Fibroblast of skin of left quadriceps (primary cell): ENCODE results near the gene CCDC51.

Experiments used
- DNase-seq, 2 experiments: peaks; one replicate each; pipeline ENCODE4 v3.0.0-alpha.2; 2013; ENCODE audit warnings: low read depth in 2 of 2

CCDC51 gene

GRCh38 chr3:48433472-48434118 is 6.3 kb downstream of the CCDC51 start:
- no peak for DNase-seq

- DNase-seq, result no peak
These were observed 7.2 kb downstream of the CCDC51 start for GRCh38 chr3:48432411-48433371.

DNA sequence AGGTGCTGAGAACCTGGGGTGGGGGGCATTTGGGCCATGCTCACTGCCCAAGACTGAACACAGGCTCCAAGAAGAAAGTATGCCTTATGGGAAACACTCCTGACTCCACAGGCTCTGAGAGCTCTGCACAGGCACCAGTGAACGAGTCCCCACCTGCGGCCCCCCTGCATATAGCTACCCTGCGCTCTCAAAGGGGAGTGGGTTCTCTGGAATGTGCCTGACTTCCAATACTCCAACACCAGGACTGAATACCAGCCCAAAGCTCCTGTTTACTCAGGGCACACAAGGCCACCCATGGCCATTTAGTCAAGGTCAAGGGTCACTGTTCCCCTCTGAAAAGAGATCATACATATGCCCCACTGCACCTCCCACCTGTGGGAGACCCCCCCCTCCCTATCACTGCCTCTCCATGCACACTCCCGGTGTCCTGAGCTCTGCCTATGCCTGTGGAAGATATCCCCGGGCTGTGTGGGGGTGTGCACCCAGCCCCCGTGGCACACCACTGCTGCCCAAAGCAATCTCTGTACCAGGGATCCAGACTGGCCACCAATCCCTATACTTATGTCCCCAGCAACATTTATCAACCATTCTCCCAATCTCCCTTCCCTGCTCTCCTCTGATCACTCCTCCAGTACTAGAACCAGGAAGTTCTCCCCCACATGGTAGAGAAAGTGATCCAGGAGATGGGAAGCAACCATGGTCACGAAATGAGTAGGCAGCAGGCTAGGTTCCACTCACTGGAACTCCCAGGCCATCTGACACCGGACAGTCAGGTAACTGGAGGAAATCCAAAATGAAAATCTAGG is 8.5 kb downstream of the CCDC51 start:
- no peak for DNase-seq

DNA sequence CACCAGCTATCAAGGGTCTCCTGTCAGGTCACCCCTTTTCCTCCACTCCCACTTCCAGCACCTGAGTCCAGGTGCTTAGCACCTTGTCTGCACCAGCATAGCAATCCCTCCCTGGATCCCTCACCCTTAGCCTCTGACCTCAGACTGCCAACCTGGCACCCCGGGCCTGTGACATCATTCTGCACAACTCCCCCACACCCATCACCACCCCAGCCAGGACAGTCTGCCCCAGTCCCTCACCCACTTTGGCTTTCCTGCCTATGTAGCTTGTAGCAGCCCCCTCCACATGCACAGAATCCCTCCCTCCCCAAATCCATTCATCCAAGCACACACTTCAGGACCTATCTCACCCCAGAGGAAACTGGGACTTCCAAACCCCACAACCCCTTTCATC is 9.2 kb downstream of the CCDC51 start:
- DNase-seq, result no peak

GRCh38 chr3:48429960-48430707 is 9.8 kb downstream of the CCDC51 start, which contains the start of gene PLXNB1:
PLXNB1 (minus strand) TSS chr3:48430086; CDS start chr3:48424611, 5,475 bp downstream.
- peak; percentile 31 for DNase-seq

DNA sequence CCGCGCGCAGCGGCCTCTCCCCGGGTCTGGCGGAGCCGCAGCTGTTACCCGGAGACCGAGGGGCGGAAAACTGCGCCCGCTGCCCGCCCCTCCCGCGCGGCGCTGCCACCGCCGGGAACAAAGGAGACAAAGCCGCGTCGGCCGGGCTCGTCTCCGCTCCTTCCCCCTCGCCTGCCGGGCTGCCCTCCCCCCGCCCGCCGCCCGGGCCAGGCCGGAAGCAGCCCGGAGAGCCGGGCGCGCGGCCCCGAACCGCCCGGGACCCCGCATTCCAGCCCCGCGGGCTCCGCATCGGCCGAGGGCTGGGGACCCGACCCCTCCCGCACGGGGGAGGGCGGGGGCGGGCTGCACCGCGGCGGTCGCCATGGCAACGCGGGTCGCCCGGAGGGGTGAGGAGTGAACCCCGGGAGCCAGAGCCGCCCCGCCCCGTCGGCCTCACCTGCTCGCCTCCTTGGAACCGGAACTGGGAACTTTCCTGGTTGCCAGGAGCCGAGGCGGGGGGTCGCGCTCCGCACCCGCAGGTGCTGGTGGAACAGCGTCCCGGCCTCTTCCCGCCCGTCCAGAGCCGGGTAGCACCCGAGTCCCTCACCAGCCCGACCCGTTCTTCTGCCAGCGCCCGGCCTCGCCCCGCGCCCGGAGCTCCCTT is 10.5 kb downstream of the CCDC51 start:
- DNase-seq, result no peak

DNA sequence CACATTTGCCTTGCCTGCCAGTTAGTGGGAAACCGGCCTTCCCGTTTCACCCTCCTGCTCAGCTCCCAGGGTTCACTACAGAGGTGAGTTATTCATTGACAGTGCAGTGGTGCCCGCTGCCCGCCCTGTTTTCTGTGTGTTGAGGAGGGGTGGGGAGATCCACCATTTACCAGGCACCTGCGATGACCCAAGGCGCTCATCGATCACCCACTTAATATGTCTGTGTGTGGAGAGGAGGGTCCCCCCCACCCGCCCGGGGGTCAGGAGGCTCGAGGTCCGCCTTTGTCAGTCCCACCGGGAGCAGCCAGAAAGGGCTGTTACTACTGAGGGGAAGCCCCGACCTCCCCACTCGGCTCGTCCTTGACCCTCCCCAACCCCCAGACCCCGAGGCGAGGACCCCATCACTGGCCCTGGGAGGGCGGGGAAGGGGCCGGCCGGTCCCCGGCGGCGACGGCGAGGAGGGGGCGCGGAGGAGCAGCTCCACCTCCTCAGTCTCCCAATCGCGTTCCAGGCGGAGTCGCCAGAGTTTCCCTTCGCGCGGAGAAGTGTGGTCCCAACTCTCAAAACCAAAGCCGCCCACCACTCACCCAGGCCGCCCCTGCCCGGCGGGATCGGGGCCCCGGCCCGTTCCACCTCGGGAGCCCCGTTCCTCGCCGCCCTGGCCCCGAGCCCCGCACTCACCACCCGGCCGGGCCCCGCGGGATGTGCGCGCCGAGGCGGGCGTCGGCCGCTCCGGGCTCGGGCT is 11.2 kb downstream of the CCDC51 start:
- no peak for DNase-seq

DNA sequence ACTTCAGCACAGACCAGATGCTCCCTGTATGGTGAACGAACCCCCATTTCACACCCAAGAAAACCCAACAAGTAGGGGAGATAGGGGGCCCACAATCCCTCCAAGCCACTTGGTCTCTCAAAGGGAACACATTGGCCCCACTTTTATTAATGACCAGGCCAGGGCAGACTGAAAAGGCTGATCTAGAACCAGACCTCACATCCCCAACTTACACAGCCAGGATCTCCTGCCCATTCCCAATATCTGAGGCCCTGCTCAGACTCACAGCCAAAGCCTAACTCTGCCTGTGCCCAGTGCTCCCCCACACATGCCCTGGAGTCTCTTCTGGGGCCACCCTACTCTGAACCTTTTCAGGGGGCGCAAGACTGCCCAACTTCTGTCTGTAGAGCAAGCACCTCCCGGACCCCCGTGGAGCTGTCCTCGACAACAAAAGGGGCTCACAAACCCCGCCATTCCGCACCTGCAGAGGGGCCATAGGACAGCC is 11.8 kb downstream of the CCDC51 start:
- no peak for DNase-seq

- DNase-seq, result no peak
These were observed 12.3 kb downstream of the CCDC51 start for GRCh38 chr3:48427630-48427962.

GRCh38 chr3:48426944-48427629 is 12.8 kb downstream of the CCDC51 start:
- no peak for DNase-seq

GRCh38 chr3:48426401-48426909 is 13.5 kb downstream of the CCDC51 start:
- DNase-seq, result no peak

GRCh38 chr3:48425281-48425812 is 14.6 kb downstream of the CCDC51 start:
- no peak for DNase-seq

DNA sequence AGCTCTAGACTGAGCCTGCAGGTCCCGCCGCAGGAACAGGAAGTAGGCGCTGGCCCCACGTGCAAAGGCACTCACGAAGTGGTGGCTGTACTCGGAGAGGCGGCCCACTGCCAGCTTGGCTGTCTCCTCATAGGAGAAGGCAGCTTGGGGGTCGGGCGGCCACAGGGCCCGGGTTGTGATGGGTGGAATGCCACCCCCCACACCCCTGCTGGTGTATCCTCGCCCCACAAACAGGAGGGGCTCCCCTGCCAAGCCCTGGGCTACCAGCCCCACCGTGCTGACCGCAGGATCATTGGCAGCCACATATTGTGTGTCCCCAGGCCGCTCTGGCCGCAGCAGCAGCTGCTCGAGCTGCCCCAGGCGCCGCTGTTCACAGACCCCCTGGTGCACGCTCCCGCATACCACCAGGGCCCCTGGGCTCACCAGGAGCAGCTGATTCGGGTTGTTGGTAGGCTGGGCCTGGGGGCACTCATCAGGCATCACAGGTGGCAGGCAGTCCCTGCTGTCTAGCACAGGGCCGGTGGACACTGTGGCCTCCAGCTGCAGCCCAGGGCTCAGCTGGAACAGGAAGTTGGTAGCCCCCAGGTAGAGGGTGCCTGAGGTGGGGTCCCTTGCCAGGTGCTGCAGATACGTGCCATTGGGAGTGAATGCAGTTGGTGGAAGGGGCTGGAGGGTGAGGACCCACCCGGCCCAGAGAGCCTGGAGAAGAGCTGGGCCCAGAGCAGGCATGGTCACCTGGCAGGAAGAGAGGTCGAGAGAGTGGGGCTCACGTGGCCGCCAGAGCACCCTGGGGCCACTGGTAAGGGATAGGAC is 15.8 kb downstream of the CCDC51 start:
- no peak for DNase-seq

DNA sequence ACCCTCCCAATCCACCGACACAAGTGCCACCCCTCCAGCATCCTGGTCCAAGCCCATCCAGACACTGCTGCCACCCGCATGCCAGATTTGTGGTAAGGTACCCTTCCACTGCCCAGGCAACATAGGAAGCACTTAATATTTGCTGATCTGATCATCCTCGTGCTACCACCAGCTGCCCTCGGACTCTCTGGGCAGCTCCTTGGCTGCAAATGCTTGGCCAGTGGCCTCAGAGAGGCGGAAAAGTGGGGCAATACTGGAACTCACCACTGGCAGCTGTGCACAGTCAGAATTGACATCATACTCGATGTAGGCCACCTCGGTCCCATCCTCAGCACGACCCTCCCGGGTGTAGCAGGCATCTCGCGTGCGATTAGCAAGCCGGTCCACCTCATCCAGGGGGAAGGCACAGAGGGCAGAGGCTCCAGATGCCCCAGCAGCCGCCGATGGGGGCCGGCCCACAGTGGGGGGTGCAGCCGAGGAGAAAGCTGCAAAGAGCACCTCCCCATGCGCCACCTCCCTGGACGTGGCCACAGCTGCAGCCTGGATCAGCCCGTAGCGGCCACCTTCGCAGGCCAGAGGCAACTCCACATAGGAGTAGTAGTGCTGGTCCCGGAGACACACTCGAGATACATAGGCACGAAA is 16.6 kb downstream of the CCDC51 start:
- DNase-seq, result no peak

DNA sequence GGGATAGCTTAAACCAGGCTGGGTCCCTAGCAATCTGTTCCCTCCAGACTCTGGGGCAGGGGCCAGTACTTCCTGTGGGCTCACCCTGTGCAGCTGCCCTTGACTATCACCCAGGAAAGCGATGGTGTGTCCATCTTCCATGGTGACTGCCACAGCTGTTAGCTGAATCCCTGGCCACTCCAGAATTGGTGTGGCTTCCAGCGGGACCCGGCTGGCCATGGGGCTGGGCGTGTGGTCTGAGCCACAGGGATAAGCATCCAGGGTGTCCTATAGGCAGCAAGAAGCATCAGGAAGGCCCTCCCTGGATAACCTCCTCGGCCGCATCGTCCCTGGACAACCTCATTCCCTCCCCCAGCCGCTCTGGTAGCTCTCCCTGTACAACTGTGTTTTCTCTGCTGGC is 17.2 kb downstream of the CCDC51 start:
- no peak for DNase-seq

DNA sequence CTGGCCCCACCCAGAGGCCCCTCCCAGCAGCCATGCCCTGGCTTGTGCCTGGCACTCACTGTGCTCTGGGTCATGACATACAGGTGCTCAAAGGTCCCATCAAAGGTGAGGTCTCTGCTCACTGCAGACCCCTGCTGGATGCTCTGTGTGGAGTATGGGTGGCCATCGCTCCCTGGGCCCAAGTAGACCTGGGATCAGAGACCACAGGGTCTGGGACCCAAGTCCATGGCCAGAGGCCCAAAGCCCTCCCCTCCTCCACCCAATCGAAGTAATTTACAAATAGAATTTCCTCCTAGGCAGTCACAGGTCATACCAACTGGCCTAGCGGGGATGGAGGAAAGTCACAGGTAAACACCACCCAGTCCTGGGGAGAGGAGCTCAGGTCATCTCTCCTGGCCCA is 17.6 kb downstream of the CCDC51 start:
- no peak for DNase-seq

- DNase-seq, result no peak
These were observed 19.4 kb downstream of the CCDC51 start for GRCh38 chr3:48420561-48420960.

DNA sequence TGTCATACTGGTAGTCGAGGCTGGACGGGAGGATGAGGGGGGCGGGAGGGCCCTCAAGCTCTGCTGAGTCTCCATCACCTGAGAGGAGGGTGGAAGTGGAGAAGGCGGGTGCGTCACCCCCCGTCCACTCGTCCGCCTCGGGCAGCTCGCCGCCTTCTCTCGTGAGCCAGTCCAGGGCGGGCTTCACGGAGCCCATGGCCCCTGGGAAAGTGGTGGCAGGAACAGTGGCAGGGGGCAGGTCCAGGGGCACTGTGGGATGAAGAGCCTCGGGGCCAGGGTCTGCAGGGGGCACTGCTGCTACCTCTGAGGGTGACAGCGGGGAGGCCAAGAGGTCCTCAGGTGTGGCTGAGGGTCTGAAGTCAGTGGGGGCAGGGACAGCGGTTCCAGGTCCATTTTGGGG is 20.3 kb downstream of the CCDC51 start:
- no peak for DNase-seq
